PC-9 (cell line): Measurements from ENCODE around the gene OR5K1.

Experiments
- EZH2 ChIP-seq: fragments of 200-600 bp; sonication (generic); IDR thresholded peaks from 2 replicates; pipeline ENCODE4 v1.8.0; 2017; ENCODE audit warnings: antibody characterized with exemption, low read depth
- TF ChIP-seq, protein P1 (sequence below): fragments of 200-600 bp; sonication (generic); conservative IDR thresholded peaks from 2 replicates; pipeline ENCODE4 v1.6.1; 2017; ENCODE audit warnings: mixed run types, antibody characterized with exemption, mild to moderate bottlenecking, moderate library complexity

GRCh38 chr3:98440283-98440682, 22.7 kb upstream of the OR5K1 start:
- TF ChIP-seq EZH2: no peak
- TF ChIP-seq, protein P1, sequence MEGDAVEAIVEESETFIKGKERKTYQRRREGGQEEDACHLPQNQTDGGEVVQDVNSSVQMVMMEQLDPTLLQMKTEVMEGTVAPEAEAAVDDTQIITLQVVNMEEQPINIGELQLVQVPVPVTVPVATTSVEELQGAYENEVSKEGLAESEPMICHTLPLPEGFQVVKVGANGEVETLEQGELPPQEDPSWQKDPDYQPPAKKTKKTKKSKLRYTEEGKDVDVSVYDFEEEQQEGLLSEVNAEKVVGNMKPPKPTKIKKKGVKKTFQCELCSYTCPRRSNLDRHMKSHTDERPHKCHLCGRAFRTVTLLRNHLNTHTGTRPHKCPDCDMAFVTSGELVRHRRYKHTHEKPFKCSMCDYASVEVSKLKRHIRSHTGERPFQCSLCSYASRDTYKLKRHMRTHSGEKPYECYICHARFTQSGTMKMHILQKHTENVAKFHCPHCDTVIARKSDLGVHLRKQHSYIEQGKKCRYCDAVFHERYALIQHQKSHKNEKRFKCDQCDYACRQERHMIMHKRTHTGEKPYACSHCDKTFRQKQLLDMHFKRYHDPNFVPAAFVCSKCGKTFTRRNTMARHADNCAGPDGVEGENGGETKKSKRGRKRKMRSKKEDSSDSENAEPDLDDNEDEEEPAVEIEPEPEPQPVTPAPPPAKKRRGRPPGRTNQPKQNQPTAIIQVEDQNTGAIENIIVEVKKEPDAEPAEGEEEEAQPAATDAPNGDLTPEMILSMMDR: no peak
